GM18873 (cell line): ENCODE results near the gene C2CD3.
"Not testable (repeated sequence)": the region's sequence is repeated elsewhere in the genome, so short reads cannot be mapped to it uniquely, and the experiment has no call there.

Experiments used
- ATAC-seq: cut with Tn5 transposase; IDR thresholded peaks from one replicate; pipeline ENCODE4 v1.9.1; 2021; ENCODE audit warnings: mild to moderate bottlenecking, moderate library complexity, moderate number of reproducible peaks; ENCODE audit not compliant: unreplicated experiment, low FRiP score

C2CD3 gene

DNA sequence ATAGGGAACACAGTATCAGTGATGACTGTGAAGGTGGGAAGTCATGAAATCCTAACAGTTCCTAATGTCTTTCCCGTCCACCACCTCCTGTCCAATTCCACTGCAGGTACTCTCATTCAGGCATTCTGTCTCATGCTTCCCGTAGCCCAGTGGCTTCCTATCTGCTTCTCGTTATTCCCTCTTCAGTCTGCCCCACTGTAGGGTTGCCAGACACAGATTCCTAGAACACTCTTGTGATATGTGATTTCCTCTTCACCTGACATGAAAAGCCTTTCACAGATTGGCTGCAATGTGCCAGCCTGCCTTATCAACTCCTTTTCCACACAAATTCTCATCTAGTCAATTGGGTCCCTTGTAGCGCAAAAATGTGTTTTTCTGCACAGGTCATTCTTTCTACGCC, 49.0 kb downstream of the C2CD3 start:
- no peak for ATAC-seq

DNA sequence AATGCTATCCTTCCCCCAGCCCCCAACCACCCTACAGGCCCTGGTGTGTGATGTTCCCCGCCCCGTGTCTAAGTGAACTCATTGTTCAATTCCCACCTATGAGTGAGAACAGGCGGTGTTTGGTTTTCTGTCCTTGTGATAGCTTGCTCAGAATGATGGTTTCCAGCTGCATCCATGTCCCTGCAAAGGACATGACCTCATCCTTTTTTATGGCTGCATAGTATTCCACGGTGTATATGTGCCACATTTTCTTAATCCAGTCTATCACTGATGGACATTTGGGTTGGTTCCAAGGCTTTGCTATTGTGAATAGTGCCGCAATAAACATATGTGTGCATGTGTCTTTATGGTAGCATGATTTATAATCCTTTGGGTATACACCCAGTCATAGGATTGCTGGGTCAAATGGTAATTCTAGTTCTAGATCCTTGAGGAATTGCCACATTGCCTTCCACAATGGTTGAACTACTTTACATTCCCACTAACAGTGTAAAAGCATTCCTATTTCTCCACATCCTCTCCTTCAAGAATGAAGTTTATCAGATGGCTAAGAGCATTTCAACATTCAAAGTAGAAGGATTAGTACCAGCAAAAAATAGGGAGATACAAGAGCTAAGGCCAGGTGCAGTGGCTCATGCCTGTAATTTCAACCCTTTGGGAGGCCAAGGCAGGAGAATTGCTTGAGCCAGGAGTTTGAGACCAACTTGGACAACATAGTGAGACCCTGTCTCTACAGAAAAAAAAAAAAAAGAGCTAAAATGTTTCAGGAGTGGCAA, 50.4 kb downstream of the C2CD3 start:
- ATAC-seq: not testable (repeated sequence)

DNA sequence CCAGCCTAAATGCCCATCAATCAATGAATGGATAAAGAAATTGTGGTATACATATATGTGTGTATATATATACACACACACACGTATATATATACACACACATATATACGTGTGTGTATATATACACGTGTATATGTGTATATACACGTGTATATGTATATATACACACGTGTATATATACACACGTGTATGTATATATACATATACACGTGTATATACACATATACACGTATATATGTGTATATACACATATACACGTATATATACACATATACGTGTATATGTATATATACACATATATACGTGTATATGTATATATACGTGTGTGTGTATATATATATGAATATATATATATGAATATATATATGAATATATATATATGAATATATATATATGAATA, 54.1 kb downstream of the C2CD3 start:
- ATAC-seq: no peak

DNA sequence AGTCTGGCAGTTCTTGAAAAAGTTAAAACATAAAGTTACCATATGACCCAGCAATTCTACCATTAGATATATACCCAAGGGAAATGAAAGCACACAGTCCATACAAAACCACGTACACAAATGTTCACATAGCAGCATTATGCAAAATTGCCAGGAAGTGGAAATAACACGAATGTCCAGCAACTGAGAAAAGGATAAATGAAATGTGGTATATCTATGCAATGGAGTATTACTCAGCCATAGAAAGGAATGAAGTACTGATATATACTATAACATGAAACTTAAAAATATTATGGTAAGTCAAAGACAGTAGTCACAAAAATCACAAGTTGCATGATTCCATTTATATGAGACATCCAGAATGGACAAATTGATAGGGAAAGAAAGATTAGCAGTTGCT, 57.9 kb downstream of the C2CD3 start:
- no peak for ATAC-seq

DNA sequence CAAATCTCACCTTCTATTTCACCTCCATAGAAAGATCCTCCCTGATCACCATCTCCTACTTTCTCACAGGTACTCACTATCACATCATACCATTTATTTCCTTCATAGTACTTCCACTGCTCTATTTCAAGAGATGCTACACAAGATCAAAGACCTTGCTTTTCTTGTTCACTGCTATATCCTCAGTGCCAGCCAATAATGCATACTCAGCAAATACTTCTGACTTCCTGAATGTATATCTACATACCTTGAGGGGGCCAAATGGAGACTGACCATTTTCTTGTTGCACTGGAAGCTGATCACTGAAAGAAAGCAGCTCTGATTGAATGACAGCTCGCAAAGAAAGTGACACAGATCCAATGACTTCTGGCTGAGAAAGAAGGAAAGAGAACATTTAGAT, 64.7 kb downstream of the C2CD3 start:
- ATAC-seq: no peak

DNA sequence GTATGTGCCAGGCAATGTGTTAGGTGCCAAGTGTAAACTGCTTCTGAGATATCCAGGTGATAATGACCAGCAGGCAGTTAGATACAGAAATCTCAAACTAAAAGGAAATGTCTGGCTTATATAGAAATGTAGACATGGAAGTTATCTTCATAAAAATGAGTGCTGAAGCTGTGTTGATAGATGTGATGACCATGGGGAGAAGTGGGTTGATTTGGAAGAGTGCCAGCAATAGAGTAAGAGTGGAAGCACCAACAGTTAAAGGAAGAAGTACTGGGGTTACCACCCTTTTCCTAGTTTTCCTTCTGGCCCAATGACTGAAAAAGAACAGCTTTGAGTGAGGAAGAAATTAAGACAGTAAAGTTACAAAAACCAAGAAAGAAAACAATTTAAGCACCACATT, 68.5 kb downstream of the C2CD3 start:
- no peak for ATAC-seq

DNA sequence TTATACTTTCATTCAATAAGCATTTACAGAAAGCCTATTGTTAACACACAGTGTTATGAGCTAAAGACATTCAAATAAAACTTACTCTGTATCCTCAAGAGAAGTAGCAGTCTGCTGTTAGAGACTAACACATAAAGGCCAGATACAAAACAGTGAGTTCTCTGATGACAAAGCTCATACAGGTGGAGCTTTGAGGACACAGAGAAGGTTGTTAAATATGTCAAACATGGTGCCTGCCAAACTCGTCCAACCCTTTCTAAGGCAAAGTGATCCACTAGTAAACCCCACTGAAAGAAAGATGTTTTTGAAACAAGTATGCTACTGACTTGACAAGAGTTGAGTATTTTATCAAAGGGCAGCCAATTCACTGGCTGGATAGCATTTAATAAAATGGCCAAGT, 70.1 kb downstream of the C2CD3 start:
- ATAC-seq: no peak

DNA sequence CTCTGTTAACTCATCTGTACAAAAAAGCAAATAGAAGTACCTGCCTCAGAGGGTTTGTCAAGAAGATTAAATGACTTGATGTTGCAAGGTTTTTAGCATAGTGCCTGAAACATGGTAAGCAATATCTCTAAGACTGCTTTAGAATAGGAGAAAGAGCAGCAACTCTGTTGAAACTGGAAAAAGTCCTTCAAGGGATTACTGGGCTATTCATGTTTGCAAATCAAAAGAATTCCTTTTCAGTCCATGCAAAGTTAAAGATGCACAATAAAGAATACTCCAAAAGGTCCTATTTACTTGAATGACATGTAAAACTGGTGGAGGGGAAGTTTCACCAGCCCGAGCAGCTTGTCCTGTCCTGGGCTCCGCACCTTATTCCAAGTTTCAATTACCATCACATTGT, 70.6 kb downstream of the C2CD3 start:
- no peak for ATAC-seq

DNA sequence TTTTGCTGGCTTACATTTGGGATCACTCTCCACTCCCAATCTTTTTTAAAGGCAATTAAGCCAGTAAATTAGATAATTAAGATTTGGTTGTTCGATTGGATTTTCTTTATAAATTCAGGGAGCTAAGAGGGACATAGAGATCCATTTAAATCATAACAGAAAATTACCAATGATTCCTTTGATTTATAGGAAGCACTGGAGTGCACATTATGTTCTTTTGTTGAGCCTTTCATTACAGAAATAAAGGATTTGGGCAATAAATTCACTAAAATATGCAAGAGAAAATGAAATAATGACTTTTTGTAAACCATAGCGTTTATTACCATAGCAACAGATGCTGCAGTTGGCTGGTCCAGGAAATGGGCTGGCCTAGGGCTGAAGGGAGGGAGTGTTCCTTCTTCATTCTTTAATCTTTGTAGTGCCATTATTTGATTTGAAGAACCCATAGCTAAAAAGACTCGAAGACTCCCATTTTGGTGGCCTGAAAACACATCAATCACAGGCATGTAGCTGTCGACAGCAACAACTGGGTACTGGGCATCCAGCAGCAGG, 73.0 kb downstream of the C2CD3 start:
- ATAC-seq: no peak

DNA sequence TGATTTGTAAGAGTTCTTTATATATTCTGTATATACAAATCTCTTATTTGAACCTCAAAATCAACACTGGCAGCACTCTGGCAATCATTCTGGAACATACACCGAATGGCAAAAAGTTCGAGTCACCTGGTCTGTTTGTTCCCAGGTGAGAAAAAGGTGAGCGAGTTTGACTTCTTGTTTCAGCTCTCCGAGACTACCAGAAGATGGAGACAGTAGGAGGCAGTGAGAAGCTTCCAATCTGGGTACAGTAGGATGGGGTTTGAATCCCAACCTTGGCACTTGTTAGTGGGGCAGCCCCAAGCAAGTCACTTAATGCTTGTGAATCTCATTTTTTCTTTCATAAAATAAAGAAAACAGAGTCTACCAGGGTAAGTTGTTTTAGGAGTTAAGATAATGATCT, 76.4 kb downstream of the C2CD3 start:
- ATAC-seq: no peak

DNA sequence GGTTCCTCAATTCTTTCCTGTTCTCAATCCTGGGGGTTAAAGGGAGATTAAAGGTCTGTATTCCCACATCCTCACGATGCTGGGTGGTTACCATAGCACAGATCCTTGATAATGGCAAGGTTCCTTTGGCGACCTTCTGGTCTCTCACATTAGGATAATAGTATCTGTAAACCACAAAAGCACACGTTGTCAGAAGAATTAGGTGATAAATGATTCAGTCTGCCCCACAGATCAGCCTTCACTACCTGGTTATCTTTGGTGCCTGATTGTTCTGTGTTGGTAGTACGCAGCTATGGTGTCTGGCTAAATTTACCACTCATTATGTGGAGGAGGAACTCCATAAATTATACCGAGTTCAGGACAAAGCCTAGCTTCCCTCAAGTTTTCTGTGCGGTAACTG, 78.4 kb downstream of the C2CD3 start:
- ATAC-seq: no peak

DNA sequence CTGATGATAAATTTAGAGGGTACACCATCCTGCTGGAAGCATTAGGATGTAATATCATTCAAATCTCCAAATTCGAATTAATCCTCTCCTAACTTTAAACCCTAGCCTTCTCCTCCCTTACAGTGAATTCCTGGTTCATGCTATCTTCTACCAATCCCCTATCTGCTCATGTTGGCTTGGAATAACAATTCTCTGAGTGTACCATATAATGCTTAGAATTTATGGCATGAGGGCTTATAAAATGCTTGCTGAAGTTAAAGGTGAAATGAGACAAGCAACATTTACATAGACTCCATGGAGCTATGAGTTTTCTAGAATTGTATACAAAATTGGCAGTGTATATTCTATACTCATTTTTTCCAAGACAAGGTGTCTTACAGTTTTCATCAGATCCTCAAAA, 79.3 kb downstream of the C2CD3 start:
- no peak for ATAC-seq

DNA sequence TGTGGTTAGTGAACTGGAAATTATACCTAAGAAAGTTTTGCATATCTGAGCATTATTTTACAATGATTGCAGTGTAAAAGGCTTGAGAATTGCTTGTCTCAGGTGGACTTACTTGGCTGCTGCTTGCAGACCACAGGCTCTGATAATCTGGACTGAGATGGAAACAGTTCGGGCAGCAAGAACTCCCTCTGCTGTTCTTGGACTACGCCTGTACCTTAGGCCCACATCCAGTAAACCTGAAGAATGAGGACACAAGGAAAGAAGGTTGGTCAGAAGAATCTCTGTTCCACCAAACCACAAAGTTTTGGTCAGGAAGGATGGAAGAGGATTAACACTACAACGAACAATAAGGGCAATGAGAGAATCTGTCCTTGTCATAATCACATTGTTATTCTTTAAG, 80.1 kb downstream of the C2CD3 start:
- no peak for ATAC-seq

DNA sequence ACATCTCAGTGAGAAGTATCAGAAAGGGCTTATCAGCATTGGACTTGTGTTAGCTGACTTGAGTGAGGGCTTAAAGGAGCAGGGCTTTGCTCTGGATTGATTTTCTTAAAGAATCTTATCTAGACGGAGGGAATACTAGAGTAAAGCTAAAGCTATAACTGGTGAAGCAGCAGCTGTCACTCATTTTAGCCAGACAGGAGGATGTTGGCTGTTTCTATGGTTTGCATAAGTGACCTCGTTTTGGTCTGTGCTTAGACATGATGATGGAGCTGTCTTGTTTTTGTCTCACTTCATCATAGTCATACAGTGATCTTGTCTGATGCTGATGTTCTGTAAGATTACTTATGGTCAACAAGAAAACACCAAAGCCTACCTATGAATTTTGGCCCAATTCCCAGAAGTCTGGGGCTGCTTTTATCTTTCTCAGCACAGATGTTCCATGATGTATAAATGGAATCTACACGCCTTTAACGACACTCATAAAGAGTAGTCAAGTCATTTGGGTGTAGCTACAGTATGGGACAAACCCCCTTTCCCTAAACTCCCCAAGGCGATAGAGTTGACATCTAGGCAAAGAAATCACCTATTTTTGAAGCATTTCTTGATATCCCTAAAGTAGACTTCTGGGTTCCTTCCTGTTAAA, 84.4 kb downstream of the C2CD3 start:
- no peak for ATAC-seq

DNA sequence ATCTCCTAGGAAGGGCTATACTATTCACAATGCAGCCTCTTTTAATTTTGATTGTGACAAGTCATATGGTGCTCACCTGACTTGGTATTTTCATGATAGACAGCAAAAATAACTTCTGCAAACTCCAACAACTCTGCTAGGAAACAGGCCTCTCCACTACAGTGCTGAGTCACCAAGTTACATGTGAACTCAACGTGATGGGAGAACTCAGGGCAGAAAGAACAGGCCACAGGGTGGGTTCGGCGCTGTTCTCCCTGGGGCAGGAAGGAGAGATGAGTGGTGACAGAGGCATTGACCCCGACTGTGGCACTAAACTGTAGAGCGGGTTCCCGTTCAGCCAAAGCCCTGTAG, 85.3 kb downstream of the C2CD3 start:
- ATAC-seq: no peak

DNA sequence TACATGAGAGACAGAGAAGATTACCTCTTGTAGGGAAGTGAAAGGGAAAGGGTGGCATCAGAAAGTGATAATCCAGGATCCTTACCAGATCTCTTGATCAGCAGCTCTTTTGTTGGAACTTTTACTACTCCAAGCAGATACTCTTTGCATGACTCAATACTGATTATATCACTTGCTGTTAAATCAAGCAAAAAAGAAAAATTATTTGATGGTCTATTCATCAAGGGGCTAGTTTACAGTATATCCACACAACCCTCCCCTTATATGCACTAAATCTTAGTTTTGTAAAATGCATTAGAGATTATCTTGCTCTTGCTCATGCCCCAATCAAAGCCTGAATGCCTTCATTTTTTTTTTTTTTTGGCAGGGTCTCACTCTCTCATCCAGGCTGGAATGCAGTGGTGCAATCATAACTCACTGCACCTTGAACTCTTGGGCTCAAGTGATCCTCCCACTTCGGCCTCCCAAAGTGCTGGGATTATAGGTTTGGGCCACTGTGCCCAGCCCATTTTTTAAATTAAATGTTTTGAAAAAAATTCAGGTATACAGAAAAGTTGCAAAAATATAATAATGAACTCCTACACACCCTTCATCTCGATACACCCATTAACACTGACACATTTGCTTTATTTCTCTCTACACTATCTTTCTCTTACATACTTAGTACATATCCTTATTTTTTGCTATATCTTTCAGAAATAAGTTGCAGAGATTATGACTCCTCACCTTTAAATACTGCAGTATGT, 85.8 kb downstream of the C2CD3 start:
- ATAC-seq: no peak

DNA sequence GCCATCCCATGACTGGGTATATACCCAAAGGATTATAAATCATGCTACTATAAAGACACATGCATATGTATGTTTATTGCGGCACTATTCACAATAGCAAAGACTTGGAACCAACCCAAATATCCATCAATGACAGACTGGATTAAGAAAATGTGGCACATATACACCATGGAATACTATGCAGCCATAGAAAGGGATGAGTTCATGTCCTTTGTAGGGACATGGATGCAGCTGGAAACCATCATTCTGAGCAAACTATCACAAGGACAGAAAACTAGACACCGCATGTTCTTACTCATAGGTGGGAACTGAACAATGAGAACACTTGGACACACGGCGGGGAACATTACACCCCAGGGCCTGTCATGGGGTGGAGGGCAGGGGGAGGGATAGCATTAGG, 86.9 kb downstream of the C2CD3 start:
- ATAC-seq: not testable (repeated sequence)

DNA sequence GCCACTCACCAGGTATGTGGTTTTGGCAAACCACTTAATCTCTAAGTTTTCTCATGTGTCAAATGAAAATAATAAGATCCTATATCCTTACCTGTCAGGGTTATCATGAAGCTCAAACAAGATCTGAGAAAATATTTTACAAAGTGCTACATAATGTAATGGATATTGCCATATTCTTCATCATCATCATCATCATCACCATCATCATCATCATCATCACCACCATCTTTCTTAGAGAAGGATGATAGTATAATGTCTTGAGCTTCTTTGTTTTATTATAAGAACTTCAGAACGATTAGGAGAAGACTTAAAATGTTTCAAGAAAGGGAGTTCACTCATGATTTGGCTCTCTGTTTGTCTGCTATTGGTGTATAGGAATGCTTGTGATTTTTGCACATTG, 89.4 kb downstream of the C2CD3 start:
- no peak for ATAC-seq

DNA sequence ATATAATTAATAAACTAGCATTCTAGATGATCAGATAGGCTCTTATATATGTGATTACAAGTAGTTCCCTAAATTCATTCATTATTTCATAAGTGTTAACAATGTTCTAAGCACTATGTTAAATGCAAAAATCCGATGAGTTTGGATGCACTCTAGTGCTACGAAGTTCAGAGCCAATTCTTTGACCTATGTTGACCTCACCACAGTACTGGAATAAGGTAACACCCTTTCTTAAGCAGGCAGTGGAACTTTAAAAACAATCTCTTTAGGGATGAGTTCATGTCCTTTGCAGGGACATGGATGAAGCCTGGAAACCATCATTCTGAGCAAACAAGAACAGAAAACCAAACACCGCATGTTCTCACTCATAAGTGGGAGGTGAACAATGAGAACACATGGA, 93.6 kb downstream of the C2CD3 start:
- ATAC-seq: no peak

DNA sequence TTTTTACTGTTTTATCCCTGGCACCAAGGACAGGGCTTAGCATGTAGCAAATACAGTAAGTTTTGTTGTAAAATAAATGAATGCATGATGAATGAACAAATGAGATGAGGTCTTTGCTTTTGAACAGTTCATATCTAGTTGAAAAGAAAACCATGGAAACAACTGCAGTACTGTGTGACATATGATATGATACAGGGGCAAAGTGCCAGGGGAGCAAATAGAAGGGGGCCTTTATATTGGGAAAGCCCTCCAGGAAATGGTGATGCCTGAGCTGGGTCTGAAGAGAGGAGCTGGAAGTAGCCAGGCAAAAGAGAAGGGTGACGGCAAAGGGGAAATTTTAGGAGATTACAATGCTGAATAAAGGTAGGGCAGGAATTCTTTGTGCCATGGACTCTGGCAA, 98.1 kb downstream of the C2CD3 start:
- no peak for ATAC-seq

DNA sequence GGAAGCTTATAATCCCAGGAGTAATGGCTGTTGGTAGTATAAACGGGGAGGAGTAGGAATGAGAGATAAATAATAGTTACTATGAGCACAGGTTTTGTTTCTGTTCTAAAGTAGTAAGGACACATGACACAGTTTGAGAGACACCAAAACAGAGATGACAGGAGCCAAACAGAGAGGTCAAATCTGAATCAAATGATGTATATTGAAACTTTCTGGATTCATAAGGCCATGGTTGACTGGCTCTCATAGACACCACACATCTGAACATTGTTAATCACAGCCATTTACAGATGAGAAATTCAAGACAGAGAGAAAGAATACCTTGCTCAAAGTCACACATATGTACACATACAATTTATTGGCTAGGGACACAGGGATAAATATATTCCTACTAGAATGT, 98.5 kb downstream of the C2CD3 start:
- ATAC-seq: no peak
